CD4-positive, alpha-beta T cell treated with Interleukin-2 at 100 ng/mL for 4 hours (primary cell): ENCODE measurements around the gene GJA5.
"Not testable (repeated sequence)": the region's sequence is repeated elsewhere in the genome, so short reads cannot be mapped to it uniquely, and the experiment has no call there.

ENCODE experiments used
- DNase-seq: peaks from one replicate; pipeline ENCODE4 v3.0.0-alpha.2; 2020; ENCODE audit warnings: low spot score

GJA5 gene

DNA sequence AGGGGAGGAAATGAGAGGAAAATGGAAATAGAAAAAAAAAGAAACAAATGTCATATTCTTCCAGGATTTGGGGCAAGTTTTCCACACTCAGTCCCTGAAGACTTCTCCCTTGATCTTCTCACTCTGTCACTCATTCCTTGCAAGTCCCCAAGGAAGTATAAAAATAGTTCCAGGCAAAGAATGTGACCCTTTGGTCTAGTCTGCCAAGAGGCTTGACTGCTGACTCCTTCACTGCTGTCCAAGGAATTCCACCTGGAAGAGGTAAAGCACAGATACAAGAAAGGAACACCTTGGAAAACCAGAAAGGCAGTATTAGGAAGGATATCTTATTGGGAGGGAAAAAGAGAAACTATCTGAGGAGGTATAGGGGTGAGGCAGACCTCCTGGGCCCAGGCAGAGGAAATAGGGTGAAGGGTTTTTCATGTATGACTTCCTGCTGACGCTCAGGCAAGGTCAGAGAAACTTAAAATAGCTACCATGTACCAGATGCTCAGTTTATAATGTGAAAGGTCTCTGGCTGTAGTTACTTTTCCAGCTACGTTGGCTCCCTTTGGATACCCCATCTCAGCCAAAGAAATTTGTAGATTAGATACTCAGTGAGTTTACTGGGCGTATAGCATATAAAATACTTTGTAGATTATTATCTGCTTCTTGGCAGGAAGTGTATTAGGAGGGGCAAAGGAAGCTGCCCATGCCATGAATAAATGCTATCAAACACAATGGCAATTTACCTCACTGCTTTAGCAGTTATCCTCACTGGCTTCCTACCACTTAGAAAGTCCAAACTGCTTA is 2.0 kb upstream of the GJA5 start:
- peak; percentile 14 for DNase-seq

DNA sequence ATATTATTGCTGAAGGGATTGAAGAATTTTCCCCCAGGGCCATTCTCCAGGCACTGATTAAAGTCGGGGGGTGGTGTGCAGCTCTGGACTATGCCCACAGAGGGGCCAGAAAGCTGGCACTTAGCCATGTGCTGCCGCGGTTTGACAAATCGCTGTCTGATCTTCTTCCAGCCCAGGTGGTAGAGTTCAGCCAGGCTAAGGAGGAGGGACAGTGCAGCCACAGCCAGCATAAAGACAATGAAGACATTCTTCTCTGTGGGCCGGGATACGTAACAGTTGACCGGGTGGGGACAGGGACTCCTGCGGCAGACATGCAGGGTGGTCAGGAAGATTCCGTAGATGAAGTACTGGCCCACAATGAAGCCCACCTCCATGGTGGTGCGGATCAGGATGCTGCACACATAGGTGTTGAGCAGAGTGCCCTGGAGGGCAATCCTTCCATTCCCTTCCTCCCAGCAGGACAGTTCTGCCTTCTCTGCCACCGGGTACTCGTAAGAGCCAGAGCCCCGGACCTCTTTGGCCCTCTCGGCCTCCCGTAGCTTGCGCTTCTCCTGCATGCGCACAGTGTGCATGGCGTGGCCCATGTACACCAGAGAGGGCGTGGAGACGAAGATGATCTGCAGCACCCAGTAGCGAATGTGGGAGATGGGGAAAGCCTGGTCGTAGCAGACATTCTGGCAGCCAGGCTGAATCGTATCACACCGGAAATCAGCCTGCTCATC is 1.9 kb downstream of the GJA5 start:
- no peak for DNase-seq

DNA sequence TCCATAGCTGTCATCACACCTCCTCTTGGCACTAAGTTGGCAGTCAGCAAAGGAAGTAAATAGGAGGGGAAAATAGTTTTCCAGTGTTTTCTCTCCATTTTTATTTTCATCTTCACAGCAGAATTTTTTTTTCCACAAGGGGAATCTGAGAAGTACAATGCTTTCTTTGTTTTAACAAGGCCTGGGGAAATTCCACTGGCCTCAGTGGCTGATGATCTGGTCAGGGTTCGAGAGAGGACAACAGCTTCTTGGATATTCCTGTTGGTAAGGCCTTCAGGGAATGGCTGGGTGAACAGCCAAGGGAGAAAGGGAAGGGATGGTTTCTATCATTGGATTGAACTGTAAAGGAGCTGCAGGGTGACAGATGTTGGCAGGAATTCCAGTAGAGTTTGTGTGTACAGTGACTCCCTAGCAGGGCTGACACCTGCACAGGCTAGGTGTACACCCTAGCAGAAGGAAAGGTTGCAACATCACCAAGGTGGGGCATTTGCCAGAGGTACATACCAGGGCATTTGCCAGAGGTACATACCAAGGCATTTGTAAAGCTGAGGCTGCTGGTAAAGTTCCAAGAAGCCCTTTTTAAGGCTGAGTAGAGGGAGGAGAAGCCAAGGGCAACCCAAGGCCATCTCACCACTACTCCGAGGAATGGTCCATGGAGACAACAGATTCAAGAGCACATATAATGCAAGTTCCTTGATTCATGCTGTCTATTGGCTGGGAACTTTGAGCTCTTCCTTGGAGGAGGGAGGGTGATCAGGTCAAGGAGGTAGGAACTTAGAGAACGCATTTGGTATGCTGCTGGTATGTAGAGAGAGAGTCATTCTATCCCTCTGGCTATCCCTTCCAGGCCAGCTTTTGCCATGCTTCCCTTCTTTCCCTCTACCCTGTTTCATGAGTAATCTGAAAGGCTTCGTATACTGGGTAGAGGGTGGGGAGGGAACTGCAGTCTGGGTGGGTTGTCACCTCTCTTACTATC is 3.1 kb downstream of the GJA5 start:
- DNase-seq = no peak

DNA sequence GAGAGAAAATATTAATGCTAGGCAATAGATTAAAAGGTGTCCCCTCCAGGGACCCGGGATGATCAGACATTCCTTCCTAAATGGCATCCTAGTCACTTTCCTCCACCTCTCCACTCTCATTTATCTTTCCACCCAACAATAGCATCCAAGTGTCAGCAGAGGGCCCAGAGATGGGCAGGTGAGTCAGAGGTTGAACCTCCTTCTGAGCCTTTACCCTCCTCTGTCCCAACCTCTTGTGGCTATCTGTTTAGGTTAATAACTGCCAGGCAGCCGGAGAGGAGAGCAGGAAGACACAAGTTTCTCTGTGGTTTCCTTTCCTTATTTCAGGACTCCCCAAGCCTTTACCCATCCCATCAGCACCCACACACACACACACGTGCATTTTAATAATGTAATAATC is 4.1 kb downstream of the GJA5 start:
- no peak for DNase-seq

DNA sequence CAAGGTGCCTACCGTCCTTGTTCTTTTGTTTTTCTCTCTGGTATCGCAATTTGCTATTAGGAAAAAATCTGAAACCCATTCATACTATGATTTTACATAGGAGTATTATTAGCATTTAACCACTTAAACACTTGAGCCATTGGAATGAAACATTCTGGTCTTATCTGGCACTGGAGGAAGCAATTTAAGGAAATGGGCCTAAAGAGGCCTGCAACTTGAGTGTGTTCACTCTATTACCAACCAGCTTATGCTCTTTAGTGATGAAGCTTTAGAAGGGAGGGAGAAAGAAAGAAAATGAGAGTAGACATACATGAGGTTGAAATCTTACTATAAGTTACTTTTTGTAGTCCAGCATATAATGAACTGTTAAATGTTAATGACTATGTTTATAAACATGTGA is 5.7 kb downstream of the GJA5 start:
- no peak for DNase-seq

DNA sequence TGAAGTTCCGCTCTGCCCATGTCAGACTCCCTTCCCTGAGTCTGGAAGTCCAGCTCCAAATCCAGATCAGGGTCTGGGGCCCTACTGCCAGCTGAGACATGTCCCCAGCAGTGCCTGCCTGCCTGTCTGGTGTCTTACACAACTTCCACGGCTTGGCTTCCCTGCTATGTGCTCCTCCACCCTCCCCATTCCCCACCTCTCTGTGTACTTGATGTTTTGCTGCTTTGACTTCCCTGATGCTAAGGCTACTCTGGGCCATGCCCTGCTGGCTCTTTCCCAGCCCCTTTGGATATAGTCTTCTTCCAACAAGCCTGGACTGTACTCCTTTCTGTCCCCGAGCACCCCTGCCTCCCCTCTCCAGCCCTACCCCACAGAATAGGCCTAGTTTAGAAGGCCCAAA is 7.3 kb downstream of the GJA5 start:
- DNase-seq = no peak

DNA sequence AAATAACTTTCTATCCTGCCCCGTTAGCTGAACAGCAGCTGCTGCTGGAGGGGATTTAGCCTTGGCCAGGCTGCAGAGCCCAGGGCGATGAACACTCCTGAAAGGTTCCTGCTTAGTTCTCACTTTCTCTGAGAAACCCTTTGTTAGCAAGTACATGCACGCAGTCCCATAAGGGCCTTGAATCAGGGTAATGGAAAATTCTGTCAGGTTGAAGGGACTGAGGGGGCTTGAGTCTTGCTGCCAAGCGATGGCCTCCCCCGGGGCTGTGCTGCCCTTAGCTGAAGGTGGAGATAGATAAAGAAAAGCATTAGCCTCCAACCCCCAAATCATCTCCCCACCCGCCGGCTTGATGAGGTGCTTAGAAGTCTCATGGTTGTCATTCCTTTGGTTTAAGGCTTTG is 7.9 kb downstream of the GJA5 start:
- no peak for DNase-seq

DNA sequence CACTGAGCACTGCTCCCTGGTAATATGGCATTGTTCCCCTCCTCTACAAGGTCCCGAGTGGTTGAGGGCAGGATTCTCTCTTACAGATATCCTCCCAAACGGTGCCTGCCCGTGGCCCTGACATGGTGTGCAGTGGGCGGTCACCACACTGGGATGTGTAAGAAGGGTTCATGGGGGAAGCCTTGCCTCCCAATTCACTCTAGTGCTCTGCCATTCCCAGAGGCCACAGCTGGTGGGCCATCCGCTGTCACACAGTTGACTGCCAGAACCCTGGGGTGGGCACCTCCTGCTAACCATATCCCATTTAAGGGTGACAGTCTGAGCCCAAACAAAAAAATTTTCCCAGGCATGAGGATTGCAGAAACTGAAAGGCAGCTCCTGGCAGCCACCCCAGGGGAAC is 9.1 kb downstream of the GJA5 start:
- no peak for DNase-seq

DNA sequence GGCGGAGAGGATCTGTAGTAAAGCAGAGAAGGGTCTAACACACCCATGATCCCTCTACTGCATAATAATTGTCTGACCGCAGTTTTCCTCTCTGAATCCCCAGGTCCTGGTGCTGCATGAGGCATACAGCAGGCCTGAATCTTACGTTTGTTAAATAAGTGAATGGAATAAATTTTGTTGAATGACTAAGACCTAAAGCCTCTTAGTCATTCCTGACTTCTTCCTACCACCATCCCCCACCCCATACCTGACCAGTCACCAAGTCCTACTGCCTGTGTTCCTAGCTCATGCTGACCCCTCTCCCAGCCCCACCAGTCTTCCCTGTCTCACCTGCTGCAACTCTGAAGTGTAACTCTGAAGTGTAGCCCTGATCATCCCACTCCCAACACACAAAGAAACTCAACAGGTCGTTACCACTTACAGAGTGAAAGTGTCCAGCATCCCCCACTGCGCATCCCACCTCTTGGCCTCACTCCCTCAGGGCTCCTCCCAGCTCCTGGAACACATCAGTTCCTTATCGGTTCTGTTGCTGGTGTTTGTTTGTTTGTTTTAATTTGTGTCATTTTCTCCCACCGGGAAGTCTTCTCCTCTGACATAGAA is 9.7 kb downstream of the GJA5 start:
- DNase-seq = no peak

DNA sequence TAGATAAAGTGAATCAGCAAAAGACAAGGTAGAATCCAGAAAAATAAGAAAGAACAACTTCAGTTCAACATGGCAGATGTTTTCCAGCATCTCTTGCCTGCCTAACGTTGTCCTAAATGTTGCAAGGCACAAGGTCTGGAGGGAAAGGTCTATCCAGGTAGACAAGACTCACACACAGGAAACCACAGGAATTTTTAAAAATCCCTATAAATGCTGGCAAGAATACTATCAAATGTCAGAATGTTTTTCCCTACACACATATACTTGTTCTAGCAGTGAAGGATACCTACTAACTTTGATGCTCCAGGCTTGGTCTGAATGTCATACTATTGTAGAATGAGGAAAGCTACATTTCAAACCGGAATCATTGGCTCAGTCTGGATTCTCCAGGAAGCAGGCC is 10.6 kb downstream of the GJA5 start:
- DNase-seq = no peak

DNA sequence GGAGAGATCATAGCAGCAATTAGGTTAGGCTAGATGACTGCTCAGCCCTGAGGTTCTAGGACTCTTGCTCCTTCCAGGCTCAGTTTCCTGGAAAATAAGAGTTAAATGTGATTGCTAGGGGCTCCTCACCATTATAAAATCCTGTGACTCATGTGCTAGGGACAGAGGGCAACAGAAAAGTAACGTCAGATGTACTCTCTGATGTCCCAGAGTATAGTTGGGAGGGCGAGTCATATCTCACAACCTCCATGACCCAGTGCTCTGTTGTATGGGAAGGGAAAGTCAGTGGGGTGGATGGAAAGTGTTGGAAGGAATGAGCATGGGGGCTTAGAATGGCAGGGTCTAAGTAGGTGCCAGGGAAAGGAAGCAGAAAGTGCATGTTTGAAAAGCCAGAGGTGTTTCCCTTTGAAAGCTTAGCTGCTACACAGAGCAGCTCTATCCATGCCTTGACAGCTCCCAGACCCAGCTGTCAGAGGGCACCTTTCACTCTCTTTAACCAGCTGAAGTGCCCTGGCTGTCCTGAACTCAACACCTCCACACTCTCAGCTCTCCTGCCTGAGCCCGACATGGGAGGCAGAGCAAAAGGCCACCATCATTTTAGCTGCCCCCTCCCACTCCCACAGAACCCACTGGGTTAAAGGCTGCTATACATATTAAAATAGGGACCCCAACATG is 11.6 kb downstream of the GJA5 start:
- DNase-seq = no peak

DNA sequence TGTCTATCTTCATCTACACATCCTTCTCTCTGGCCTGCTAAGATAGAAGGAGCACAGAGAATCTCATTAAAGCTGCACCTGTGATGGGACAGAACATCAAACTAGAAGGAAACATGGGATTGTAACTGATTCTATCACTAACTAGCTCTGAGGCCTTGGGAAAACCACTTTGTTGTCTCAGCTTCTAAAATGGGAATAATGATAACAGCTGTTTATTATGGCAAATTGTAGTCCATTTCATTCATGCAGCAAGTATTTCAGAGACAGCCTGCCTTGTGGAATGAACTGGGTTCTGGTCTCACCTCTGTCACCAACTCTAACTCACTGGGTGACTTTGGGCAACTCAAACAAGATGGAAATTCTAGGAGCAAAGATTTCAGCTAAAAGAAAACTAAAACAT is 12.4 kb downstream of the GJA5 start:
- DNase-seq = no peak

DNA sequence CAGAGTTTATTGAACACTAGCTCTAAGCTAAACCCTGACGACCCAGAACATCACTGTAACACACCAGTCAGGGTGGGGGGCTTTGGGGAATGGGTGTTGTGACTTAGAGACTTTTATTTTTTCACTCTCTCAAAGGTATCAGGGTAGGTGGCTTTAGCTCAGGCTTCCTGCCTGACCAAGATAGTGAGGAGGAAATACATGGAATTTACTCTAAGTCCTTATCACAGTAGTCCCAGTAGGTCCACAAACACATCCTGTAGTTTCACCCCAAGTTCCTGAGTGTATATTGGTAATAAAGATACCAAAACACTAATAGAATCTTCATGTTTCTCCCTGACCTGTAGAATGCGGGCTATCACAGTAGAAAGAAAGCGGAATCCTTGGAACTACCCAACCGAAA is 15.1 kb downstream of the GJA5 start:
- DNase-seq = no peak

DNA sequence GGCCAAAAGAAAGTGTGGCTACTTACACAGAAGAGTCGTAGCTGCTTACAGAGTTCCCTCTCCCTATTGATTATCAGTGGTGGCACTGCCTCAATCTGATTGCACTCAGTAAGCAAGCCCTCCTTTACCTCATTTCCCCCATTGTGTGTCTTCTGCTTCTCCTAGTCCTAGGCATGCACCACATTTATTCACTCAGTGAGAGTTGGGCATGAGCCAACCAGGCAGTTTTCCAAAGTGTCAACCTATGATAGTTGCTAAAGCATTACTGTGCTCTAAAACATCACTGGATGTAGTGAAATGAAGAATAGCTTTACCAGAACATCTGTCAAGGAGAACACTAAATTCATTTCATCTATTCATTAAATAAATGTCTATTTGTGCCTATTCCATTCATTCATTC is 19.3 kb downstream of the GJA5 start:
- DNase-seq = no peak

DNA sequence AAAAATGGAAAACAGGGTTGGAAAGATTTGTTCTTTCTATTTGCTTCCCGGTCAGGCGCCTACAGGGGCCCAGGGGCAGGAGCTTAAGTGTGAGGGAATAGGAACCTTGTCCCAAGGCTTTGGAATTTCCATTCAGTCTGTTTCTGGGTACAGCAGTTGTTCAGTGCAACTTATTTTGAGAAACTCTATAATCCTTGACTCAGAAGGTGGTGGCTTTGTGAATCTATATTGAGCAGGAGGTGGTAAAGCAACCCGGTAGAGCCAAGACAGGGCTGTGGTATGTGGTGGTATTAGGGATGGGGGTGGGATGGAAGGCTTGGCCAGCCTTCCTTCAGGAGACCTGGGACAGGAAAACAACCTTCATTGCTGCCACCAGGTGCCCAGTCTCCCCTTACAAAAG is 20.0 kb downstream of the GJA5 start:
- DNase-seq = no peak

DNA sequence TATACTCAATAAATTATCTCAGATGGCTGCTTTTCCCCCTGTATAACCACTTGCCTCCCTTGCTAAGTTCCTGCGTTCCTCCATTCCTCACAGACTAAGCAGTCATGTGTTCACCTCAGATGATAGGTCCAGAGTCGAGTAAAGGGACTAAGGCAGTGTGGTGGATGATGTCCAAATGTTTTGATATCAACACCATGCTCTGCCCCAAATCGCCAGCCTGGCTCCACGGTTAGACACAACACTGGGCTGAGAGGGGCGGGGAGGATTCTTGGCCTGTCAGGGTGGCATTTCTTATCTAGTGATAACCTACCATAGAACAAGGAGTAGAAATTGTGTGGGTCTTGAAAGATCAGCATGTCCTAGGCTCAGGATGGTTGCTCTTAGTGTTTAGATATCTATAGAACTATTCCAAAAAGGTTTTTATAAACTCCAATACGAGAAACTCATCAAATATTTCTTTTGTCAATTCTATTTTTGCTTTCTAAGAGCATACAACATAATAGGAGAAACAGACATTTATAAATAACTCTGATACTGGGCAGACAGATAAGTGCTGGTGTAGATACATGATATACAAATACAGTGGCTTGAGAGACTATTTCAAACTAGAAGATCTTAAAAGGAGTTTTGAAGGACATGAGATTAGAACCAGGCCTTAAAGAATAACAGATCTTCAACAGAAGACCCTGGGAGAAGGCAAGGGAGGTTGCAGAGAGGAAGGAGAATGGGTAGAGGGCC is 21.5 kb downstream of the GJA5 start:
- no peak for DNase-seq

DNA sequence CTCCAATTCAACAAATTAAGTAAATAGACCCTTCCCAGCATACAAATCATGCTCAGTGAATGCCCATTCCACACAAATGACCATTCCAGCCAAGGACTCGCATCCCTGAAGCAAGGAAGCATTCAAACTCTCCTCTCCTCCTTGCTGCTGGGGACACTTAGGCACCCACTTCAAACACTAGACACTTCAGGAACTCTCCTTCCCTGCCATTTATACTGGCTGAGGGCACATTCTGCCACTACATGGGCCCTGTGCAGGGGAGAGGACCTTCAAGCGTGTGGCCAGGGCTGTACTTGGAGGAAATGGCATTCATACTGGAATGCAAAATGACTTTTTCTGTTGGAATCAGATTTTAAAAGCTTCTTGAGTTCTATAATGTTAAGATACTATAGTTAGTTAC is 22.3 kb downstream of the GJA5 start:
- no peak for DNase-seq

DNA sequence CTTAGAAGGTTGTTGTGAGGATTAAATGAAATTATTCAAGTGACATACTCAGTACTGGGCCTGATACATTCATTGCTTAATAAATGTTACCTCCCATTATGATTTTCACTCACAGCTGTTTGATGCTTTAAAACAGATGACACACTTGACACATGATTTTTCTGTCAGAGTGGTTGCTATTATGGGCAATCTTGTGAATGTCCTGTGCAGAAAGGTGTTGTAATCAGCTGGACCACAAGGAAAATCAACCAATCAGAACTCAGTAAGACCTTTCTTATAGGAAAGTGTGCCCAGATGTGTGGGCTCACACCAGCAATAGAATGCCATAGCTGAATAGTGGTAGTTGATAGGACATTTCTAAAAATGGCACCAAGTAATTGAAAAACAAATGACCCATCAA is 23.5 kb downstream of the GJA5 start:
- no peak for DNase-seq

DNA sequence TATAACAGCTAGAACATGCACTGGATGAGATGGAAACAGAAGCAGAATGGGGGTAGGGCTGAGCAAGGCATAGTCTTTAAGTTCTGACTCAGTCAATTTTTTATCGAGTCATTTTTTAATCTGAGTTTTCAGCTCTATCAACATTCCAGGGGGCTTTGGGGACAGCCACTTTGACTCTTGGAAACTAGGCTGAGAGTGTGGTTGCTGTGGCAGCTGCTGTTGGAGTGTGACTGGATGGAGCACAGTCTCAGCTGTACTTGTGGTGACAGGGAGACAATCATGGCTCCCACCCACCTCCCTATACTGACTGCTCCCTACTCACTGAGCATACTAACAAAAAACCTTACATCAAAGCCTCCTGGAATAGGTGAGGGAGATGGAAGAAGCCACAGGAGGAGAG is 25.0 kb downstream of the GJA5 start:
- DNase-seq = no peak

DNA sequence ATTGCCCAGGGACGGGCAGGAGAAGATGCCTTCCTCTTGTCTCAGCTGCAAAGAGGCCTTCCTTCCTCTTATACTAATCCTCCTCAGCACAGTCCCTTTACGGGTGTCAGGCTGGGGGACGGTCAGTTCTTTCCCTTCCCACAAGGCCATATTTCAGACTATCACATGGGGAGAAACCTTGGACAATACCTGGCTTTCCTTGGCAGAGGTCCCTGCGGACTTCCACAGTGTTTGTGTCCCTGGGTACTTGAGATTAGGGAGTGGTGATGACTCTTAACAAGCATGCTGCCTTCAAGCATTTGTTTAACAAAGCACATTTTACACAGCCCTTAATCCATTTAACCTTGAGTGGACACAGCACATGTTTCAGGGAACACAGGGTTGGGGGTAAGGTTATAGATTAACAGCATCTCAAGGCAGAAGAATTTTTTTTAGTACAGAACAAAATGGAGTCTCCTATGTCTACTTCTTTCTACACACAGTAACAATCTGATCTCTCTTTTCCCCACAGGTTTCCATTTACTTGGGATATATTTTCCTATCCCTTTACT is 26.0 kb downstream of the GJA5 start:
- not testable (repeated sequence) for DNase-seq

DNA sequence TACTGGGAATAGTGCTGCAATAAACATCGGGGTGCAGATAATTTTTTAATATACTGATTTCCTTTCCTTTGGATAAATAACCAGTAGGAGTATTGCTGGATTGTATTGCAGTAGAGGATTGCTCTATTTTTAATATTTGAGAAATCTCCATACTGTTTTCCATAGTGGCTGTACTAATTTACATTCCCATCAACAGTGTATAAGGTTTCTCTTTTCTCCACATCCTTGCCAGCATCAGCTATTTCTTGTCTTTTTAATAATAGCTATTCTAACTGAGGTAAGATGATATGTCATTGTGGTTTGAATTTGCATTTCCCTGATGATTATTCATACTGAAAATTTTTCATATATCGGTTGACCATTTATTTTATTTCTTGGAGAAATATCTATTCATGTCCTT is 31.1 kb downstream of the GJA5 start:
- DNase-seq = no peak
